ENCODE results near the gene SSBP1.
"Not testable (repeated sequence)": the region's sequence is repeated elsewhere in the genome, so short reads cannot be mapped to it uniquely, and the experiment has no call there.

SSBP1 gene

GRCh38 chr7:141748396-141748795 is 10.2 kb downstream of the SSBP1 start:
- peaks cover 18% of the 10 kb centered on the region for H3K36me3 ChIP-seq (ENCODE audit: control insufficient read depth, insufficient read depth, low read length)
- TF ChIP-seq, protein P1, sequence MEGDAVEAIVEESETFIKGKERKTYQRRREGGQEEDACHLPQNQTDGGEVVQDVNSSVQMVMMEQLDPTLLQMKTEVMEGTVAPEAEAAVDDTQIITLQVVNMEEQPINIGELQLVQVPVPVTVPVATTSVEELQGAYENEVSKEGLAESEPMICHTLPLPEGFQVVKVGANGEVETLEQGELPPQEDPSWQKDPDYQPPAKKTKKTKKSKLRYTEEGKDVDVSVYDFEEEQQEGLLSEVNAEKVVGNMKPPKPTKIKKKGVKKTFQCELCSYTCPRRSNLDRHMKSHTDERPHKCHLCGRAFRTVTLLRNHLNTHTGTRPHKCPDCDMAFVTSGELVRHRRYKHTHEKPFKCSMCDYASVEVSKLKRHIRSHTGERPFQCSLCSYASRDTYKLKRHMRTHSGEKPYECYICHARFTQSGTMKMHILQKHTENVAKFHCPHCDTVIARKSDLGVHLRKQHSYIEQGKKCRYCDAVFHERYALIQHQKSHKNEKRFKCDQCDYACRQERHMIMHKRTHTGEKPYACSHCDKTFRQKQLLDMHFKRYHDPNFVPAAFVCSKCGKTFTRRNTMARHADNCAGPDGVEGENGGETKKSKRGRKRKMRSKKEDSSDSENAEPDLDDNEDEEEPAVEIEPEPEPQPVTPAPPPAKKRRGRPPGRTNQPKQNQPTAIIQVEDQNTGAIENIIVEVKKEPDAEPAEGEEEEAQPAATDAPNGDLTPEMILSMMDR (IDR thresholded peaks at IDR 0.05; ENCODE audit: insufficient read depth, low read length, poor library complexity, severe bottlenecking), result no peak
- no peak for DNase-seq (ENCODE audit: extremely low read depth, insufficient read length)

GRCh38 chr7:141751904-141752303 is 13.7 kb downstream of the SSBP1 start:
- not testable (repeated sequence) for H3K4me3 ChIP-seq (replicated peaks; ENCODE audit: low read depth, low read length); DNase-seq (ENCODE audit: extremely low read depth, insufficient read length); H3K27me3 ChIP-seq (replicated peaks; ENCODE audit: control insufficient read depth, insufficient read depth, low read length)
- H3K36me3 ChIP-seq (ENCODE audit: control insufficient read depth, insufficient read depth, low read length), result peaks cover 12% of the 10 kb centered on the region

More at GRCh38 chr7:141748396-141748795, 10.2 kb downstream of the SSBP1 start:
- Histone ChIP-seq H3K4me3 (replicated peaks; ENCODE audit: low read depth, low read length) (no peak overlapping the region), H3K27me3 (replicated peaks; ENCODE audit: control insufficient read depth, insufficient read depth, low read length) (no peaks in the 10 kb centered on the region)

GRCh38 chr7:141752634-141753033 is 14.5 kb downstream of the SSBP1 start:
- Histone ChIP-seq H3K36me3 (ENCODE audit: control insufficient read depth, insufficient read depth, low read length) (peaks cover 14% of the 10 kb centered on the region), H3K27me3 (replicated peaks; ENCODE audit: control insufficient read depth, insufficient read depth, low read length) (no peaks in the 10 kb centered on the region), H3K4me3 (replicated peaks; ENCODE audit: low read depth, low read length) (no peak overlapping the region)
- no peak for DNase-seq (ENCODE audit: extremely low read depth, insufficient read length)
- TF ChIP-seq, protein P1 (IDR thresholded peaks at IDR 0.05; ENCODE audit: insufficient read depth, low read length, poor library complexity, severe bottlenecking), result peak; percentile 11

DNA sequence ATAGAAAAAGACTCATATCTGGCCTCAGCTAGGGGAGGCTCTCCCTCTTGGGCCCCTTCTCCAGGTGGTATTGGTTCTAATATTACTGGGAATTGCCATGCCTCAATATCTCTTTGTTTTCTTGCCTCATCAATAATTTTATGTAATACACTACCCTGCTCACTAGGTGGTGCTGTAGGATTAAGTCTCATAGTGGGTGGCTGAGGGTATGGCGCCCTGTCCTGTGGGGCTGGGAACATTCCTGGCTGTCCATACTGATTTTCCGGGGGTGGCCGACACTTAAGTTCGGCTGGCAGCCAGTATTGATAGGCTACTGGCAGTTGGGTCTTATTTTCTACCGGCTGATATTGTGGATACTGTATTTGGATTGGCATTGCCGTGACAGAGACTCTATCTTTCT is 16.8 kb downstream of the SSBP1 start:
- no peak overlapping the region for H3K4me3 ChIP-seq (replicated peaks; ENCODE audit: low read depth, low read length)
- no peaks in the 10 kb centered on the region for H3K27me3 ChIP-seq (replicated peaks; ENCODE audit: control insufficient read depth, insufficient read depth, low read length)
- H3K36me3 ChIP-seq (ENCODE audit: control insufficient read depth, insufficient read depth, low read length), result peaks cover 10% of the 10 kb centered on the region
- TF ChIP-seq, protein P1 (IDR thresholded peaks at IDR 0.05; ENCODE audit: insufficient read depth, low read length, poor library complexity, severe bottlenecking), result peak; percentile 47
- no peak for DNase-seq (ENCODE audit: extremely low read depth, insufficient read length)

- no peak for DNase-seq (ENCODE audit: extremely low read depth, insufficient read length)
- TF ChIP-seq, protein P1 (IDR thresholded peaks at IDR 0.05; ENCODE audit: insufficient read depth, low read length, poor library complexity, severe bottlenecking), result no peak
- Histone ChIP-seq H3K36me3 (ENCODE audit: control insufficient read depth, insufficient read depth, low read length) (peaks cover 8% of the 10 kb centered on the region), H3K4me3 (replicated peaks; ENCODE audit: low read depth, low read length) (no peak within 1 kb of the TSS), H3K27me3 (replicated peaks; ENCODE audit: control insufficient read depth, insufficient read depth, low read length) (no peaks in the 10 kb centered on the region)
These were observed 25.6 kb downstream of the SSBP1 start, which contains the start of gene TAS2R3 for GRCh38 chr7:141763797-141764196. TAS2R3 (plus strand) TSS chr7:141764097; CDS start chr7:141764159, 62 bp downstream.

DNA sequence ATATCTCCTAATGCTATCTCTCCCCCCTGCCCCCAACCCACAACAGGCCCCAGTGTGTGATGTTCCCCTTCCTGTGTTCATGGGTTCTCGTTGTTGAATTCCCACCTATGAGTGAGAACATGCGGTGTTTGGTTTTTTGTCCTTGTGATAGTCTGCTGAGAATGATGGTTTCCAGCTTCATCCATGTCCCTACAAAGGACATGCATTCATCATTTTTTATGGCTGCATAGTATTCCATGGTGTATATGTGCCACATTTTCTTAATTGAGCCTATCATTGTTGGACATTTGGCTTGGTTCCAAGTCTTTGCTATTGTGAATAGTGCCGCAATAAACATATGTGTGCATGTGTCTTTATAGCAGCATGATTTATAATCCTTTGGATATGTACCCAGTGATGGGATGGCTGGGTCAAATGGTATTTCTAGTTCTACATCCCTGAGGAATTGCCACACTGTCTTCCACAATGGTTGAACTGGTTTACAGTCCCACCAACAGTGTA is 32.0 kb downstream of the SSBP1 start:
- H3K27me3 ChIP-seq (replicated peaks; ENCODE audit: control insufficient read depth, insufficient read depth, low read length); DNase-seq (ENCODE audit: extremely low read depth, insufficient read length); H3K36me3 ChIP-seq (ENCODE audit: control insufficient read depth, insufficient read depth, low read length); H3K4me3 ChIP-seq (replicated peaks; ENCODE audit: low read depth, low read length): not testable (repeated sequence)

DNA sequence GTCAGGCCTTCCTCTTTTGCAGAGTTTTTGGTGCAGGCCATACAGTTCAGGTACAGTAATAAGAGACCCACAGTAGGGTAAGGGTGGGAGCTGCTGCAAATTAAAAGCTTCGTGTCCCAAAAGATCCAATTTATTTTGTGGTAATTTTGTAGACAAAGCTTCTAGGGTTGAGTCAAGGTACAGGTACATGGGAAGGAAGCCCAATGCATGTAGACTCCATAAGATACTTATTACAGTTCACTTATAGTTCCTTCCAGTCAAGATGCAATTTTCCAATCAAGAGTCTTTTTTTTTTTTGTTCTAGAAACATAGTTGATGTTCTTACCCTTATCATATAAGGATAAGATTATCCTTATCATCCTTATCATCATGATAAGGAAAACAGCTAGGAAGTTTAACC is 38.2 kb downstream of the SSBP1 start, which contains the start of gene TAS2R4:
Gene TAS2R4, plus strand, starts transcription at position 301 of the 400 bp plus-strand sequence. CDS start 1,815 bp downstream, outside the sequence.
- TF ChIP-seq, protein P1 (IDR thresholded peaks at IDR 0.05; ENCODE audit: insufficient read depth, low read length, poor library complexity, severe bottlenecking), result no peak
- Histone ChIP-seq H3K4me3 (replicated peaks; ENCODE audit: low read depth, low read length) (no peak within 1 kb of the TSS), H3K27me3 (replicated peaks; ENCODE audit: control insufficient read depth, insufficient read depth, low read length) (no peaks in the 10 kb centered on the region), H3K36me3 (ENCODE audit: control insufficient read depth, insufficient read depth, low read length) (peaks cover 5% of the 10 kb centered on the region)
- no peak for DNase-seq (ENCODE audit: extremely low read depth, insufficient read length)

All from GM06990 (cell line).